Activated CD4-positive, alpha-beta T cell treated with anti-CD3 and anti-CD28 coated beads, Interleukin-2, Interleukin-6, amounts not matched to agents 100 ng/mL and 50 ng/mL, durations not matched to agents 16 hours and 8 hours (primary cell): ENCODE measurements around the gene CBLB.

Source experiments
- DNase-seq: peaks from one replicate; pipeline ENCODE4 v3.0.0-alpha.2; 2020

CBLB gene

DNA sequence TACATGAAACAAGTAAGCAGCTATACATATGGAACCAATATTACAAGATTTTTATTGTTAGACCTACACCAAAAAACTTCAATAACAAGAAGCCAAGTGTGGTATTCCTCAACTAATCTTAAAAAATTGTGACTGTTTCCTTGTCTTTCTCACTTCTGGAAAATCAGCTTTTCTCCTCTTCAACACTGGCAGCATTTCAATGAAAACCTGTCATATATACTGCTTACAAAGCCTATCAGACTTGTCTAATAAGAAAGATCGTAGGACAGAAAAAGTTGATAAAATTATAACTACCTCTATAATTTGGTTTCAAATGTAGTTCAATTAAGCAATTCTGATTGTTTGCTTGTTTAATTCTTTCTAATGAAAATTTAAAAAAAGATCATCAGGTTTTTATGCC, 55.1 kb downstream of the CBLB start:
- DNase-seq: no peak

DNA sequence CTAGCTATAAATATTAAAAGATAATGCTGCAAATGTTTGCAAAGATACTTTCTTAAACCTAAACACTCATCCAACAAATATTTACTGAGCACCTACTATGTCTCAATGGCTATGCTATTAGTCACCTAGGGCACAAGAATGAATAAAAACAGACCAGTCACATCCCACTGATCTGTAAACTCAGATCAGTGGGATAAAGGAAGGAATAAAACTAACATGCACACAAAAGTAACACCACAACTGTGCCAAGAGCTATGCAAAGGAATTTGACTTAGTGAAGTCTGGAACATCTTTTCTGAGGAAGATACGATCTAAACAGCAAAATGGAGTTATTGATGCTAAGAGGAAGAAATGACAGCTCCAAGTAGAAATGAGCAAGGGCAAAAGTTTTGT, 56.6 kb downstream of the CBLB start:
- DNase-seq: no peak

DNA sequence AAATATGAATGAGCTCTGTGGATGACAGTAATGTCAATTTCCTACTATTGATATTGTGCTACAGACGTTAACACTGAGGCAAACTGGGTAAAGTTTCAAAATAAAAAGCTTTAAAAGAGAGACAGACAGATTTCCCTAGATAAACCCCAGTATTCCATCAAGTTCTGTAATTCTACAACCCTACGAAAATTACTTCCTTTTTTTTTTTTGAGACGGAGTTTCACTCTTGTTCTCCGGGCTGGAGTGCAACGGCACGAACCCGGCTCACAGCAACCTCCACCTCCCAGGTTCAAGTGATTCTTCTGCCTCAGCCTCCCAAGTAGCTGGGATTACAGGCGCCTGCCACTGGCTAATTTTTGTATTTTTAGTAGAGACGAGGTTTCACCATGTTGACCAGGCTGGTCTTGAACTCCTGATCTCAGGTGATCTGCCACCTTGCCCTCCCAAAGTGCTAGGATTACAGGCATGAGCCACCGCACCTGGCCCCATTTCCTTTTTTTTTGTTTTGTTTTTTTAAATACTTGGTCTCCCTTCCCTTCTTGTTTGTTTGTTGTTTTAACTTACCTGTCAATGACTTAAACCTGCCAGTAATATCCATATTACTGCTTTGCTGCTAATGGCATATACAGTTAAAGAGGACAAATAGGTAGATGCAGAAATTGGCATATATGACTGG, 57.2 kb downstream of the CBLB start:
- DNase-seq: no peak

DNA sequence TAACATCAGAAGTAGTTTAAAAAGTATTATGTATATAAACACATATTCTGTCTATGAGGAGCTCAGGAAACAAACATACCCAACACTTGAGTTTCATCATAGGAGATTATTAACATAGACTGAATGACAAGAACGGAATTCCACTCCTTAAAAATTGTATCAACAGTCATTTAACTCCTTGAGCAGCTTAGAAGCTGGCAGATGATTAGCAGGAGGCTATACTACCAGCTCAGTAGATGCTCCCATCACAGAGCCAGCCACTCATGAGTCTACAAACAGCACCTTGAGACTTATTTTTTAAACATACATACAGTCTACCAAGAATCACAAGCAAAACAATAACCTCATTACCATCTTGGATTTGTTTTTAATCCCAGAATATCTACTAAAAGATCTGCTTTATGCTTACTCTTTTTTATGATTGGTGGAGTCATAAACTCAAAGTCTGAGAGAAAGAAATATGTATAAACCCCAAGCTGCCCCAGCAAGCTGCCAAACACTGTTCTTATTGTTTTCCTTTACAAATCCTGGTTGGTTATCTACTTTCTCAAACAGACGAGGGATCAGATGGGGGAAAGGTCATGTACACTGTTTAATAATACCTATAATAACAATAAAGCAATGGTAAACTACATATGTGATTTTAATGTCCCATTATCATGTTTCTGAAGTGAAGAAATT, 59.5 kb downstream of the CBLB start:
- DNase-seq: no peak

DNA sequence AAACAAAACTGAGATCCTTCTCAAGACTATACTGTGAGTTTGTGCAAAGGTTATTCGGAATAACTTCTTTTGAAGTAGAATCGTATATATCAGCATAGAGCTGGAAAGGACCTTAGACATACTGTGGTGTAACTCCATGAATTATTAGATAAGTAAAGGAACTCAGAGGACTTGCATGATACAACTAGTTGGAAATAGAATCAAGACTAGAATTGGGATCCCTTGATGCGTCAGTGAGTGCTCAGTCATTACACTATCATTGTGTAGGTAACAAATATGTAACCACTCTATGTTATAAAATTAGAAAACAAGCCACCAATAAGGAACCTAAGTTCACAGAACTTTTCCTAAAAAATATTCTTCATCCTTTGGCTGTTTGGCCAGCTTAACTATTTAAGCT, 61.1 kb downstream of the CBLB start:
- no peak for DNase-seq

DNA sequence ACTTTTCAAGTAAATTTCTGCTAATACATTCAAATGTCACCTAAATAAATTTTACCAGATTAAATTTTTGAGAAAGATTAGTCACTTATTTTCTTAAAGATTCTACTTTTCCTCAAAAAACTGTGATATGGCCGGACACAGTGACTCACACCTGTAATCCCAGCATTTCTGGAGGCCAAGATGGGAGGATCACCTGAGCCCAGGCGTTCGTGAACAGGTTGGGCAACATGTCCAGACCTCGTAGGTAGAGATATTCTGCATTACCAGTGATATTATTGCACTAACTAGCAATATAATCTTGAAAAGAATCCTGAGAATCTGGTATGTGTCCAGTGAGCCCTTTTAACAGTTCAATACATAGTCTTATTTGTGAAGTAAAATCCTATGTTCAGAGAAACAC, 61.7 kb downstream of the CBLB start:
- DNase-seq: no peak

DNA sequence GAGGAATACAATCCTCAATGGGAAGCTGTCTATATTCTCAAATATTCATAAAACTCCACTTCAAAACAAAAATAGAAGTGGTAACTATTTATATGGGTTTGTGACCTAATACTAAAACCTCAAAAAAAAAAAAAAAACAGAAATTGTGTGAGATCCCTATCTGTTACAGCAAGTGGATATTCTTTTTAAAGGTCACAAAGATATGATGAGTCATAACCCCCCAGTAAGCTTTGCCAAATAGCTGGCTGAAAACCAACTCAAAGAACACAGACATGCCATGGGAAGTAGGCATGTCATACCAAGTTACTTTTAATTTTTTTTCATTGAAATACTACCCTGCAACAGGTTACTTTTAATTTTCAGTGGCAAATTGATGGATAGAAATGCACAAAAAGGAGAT, 62.5 kb downstream of the CBLB start:
- DNase-seq: peak; percentile 68

DNA sequence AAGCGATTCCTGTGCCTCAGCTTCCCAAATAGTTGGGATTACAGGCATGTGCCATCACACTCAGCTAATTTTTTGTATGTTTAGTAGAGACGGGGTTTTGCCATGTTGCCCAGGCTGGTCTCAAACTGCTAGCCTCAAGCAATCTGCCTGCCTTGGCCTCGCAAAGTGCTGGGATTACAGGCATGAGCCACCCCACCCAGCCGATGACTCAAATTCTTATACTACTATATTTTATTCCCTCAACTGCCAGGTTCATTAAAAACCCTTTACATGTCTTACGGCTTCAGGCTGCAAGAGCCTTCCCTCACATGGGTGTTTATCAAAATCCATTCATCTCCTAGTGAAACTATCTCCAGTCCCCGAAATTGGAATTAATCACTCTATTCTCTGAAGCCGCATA, 63.4 kb downstream of the CBLB start:
- no peak for DNase-seq

DNA sequence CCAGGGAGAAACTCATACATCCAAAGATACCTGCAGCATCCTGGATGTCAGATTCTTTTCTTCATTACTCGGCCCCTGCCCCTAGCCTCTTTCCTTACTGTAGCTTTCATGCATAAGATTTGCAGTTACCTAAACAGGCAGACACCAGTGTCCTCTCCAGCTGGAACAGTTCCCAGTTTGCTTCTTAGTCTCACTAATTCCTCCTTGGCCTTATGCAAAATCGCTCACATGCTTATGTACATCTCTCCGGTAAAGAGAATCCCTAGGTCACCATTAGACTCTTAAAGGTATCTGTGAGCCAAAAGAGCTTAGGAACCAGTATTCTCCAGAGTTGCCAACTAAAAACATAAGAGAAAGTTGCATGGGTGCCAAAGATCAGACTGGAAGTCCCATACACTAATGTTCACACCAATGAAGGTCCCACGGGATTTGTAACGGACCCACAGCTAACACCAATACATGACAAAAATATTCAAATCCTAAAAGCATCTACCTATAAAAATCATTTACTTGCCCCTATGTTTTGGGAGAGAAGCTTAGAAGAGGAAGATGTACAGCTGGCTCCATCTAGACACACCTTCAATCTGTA, 66.6 kb downstream of the CBLB start:
- no peak for DNase-seq

DNA sequence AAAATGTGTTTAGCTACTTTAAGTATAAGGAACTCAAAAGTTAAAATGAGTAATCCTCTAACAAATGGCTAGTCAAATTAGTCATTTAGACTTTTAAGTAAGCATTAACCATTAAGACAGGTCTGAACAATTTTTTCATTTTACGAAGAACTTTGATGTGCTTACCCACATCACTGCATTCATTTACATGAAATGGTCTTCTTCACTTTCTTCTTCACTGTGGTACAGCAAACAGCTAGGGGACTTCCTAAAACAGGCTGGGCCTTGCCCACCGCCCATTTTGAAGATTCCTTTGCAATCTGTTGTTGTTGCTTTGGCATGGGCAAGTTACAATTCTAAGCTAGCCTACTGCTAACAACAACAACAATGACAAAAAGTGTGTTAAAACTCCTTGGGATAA, 67.4 kb downstream of the CBLB start:
- DNase-seq: no peak

DNA sequence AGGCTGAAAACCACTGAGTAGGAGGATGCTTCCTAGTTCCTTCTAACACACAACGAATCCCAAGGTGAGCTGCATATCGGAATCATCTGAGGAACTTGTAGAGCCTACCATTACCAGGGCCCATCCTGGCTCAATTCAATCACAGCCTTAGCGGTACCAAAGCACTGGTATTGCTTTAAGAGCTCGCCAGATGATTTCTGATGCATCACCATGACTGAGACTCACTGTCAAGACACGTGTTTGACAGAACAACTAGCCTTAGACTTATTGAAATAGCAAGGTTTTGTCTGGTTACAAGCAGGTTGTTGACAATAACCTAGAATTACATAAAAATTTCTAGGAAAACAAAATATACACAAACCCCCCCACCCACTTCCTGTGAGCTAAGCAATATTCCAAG, 68.5 kb downstream of the CBLB start:
- no peak for DNase-seq

DNA sequence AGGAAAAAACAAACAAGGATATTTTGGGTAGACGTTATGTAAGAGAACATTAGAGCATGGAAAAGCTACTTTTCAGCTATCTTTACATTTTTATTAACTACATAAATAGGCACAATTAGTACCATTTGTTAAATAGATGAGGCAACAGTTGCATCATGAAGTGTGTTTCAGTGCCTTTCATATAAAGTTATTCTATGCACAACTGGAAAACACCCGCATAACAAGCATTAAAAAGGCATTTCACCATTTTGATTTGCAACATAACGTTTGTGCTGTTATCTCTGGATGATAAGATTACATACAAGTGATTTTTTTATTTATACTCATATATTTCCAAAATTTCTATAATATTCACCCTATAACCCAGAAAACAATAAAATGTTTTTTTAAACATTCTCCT, 69.5 kb downstream of the CBLB start:
- no peak for DNase-seq

DNA sequence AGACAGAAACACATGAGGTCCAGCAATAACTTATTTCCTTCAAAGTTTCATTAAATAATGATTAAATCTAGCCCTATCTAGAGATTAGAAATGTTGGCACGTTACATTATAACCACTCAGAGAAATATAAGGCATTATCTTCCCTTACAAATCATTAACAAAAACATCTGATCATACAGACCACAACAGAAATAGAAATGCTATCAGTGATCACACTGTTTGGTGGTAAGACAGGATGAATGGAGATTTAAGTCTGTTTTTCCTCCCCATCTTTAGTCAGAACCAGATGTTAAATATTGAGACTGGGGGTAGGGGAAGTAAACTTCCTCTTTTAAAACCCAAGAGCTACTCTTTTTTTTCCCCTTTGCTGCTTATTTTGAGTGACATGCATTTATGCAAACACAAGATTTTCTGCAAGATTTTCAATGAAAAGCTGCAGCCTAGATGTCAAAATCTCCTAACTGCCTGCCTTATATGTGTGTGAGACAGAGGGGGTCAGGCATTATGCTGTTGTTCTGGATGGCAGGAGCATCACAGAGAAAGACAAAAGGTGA, 70.4 kb downstream of the CBLB start:
- DNase-seq: no peak

DNA sequence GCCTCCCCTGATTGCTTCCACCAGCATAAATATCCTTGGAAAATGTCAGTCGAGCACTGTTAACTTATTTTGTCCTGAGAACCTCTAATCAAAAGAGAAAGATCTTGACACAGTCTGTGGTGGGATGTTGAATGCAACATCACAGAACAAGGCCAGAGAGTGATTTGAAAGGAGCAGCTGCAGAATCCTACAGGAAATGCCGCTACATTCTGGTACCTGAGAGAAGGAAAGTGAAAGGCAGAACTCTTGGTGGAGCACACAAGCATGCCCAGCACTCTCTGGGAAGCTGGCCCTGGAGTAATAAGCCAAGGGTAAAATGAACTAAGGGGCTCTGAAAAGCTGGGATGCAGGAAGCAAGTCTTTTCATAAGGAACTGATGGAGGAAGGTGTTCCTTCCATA, 75.8 kb downstream of the CBLB start:
- DNase-seq: no peak

DNA sequence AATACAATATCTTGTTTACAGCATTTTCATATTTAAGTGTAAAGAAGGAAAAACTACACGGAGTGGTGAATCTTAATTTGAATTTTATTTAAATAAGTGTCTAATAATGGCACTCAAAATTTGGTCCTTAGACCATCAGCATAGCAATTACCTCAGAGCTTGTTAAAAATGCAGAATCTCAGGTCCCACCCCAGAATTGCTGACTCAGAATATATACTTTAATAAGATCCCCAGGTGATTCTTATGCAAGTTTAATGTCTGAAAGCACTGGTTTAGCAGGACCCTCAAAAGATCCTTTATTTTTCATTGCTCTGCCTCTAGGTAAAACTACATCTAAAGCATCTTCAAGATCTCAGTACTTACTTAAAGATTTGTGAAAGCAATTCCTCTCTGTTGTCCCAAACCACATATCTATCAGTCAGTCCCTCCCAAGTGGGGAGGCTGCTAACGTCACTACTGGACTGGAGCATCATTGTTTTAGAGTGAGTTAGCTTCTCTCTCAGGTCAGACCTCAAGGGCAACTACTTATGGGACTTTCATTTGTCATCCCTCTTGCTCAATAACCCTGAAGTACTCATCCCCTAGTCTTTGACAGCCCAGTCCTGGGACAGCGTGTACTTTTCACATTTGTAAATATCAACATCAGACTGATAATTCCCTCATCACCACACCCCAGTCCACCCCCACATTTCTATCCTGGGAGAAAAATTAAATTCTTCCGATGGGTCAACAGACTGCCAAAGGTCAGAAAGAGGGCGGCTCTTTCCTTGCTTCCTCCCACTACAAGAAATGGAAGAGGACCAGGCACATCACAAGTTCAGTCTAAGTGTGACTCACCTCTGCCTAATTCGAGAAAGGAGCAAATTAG, 76.7 kb downstream of the CBLB start:
- DNase-seq: no peak

DNA sequence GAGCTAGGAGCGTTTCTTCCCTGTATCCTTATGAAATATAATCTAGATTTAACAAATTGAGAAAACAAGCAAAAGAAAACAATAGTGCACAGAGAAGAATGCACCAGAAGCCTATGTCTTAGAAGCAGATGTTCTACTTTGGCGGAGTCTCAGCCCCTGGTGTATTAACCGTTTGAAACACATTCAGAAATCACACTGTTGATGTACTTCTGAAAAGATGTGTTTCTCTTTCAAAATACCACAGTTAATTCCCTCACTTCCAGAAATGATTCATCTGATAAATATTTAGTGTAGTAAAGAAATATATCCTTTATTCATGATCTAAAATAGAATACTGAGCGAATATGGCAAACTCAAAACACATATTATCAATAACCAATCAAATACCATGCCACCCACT, 77.7 kb downstream of the CBLB start:
- DNase-seq: no peak

DNA sequence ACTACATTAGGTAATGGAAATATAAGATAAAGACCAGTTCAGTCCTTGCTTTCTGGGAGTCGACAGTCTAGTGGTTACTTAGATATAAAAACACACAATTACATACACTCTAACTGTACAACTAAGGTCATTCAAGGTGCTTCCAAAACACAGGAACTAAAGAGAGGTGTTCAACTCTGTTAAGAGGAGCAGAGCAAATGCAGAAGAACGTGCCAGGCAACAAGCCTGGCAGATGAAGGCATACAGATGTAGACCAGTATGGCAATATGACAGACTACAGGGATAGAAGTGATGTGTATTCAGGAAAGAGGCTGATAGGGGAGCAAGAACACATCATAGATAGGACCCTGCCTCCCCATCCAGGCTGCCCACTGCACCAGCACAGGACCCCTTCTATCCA, 78.3 kb downstream of the CBLB start:
- no peak for DNase-seq

DNA sequence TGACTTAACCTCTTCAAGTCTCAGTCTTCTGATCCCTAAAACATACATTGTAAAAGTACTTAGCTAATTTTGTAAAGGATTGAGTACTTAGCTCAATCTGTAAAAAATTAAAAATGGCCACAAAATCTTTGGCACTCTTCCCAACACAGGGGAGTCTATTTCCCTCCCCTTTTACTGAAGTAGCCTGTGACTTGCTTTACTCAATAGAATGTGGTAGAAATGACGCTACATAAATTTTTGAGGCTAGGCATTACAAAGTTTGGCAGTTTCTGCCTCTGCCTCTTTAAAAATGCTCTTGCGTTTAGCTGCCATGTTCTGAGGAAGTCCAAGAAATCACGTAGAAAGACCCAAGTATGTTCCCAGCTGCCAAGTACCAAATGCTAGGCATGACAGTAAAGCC, 80.2 kb downstream of the CBLB start:
- no peak for DNase-seq

DNA sequence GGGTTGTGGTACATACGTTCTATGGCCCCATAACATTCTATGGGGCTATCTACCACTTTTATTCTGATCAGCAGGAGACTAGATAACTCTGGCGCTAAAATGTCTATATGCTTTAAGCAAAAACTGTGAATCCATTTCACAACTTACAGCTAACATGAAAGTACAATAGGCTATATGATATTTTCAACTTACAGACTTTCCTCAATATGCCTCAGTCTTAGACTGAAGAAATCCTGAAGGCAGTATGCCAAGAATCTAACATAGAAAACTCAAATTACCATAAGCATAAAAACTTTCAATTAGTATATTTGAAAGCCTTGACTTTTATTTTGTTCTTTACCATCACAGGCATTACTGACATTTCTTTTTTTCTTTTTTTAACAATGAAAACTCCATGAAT, 81.4 kb downstream of the CBLB start:
- DNase-seq: no peak

DNA sequence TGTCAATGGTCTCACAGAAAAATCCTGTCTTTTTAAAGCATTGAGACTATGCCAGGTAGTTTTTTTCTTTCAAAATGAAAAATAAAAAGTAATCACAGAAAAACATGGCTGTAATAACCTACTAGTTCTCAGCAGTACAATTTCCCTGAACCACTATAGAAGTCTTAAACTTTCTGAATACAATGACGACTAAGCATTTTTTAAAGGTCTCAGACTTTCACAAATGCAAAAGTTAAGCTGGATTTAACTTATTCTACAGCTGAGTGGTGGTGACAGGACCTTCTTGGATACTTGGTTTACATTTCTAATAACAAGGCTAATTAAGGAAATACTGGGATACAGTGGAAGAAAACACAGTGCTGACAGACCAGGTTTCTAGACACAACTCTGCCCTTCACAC, 81.8 kb downstream of the CBLB start:
- DNase-seq: no peak

DNA sequence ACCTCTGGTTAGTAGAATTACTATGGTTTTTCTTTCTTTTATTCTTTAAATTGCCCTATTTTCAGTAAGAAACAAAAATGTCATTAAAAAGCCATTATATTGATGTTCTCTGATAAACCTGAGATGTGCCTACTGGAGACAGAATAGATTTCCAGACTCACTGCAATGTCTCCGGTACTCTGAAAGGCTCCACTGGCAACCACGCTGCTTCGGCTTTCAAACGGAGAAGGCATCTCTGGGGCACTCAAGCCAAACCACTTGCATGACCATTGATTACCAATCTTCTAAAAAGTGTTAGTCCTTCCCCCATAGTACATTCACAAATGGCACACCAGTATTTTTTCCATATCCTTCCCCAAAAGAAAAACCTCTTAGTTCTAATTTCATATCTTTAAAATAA, 82.6 kb downstream of the CBLB start:
- no peak for DNase-seq

DNA sequence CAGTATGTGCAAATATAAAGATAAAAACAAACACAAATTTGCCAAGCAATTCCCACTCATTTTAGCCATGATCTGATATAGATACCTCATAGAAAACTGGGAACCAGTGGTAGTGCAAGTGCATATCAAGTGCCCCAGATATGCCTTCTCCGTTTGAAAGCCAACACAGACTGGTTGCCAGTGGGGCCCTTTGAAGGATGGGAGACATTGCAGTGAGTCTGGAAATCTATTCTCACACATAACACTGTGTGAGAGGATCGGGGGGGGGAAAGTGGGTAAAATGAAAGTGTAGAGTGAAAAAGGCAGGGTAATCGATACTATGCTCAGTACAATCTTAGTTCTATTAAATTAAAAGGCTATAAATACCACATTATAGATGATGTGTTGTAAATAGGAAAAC, 83.0 kb downstream of the CBLB start:
- no peak for DNase-seq

DNA sequence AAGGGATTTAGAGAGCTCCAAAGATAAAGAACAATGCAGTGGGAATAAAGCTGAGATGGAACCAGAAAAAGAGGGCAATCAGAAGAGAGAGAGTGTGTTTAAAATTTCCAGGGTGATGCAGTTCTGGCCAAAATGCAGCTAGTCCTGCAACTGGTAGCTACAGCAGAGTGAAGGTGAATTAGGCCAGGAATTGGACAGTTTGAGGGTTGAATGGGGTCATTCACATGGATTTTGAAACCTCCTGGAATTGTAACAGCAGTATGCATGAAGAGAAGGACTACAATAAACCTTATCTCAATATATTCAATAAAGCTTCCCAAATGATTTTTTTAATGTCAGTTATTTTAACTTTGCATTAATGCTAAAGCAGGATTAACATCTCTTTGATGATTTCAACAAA, 85.2 kb downstream of the CBLB start:
- DNase-seq: no peak

DNA sequence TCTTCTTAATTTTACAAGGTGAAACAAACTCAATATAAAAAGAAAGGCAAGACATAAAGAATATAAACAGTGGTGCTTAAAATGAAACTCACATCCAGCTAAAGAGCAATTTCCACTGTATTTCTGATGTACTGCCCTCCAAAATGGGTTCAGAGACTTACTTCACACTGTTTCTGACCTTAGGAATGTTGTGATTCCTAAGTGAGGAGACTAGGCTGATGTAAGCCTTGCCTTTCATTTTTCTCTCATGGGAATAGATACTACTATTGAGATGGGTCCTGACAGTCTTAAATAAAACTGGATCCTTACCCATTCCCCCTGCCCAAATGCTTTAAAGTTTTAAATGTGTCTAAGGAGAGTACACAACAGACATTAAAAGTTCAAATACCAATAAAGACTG, 86.9 kb downstream of the CBLB start:
- DNase-seq: no peak
